Peyer's patch (tissue), 4 donors: ENCODE results near the gene TMEM132D. TPM values are rescaled to one million over a fixed set of nuclear protein-coding genes. Genes with fewer than 3 reads are reported as not detected.

ENCODE experiments used
- DNase-seq, 3 donors: peaks; one replicate each; pipeline ENCODE4 v3.0.0-alpha.2; 2017 to 2019
- H3K27ac ChIP-seq, 4 donors: fragments of 200-600 bp; sonication (generic); one replicate each; pipeline ENCODE4 v1.5.1; 2016 to 2019
- H3K27me3 ChIP-seq, 2 donors: fragments of 200-600 bp; sonication (generic); one replicate each; pipeline ENCODE4 v1.5.1; 2019
- H3K36me3 ChIP-seq, 3 donors: fragments of 200-600 bp; sonication (generic); one replicate each; pipeline ENCODE4 v1.5.1; 2016 to 2019
- H3K4me1 ChIP-seq, 4 donors: fragments of 200-600 bp; sonication (generic); one replicate each; pipeline ENCODE4 v1.5.1; 2016 to 2019
- H3K4me3 ChIP-seq, 4 donors: fragments of 200-600 bp; sonication (generic); 1 replicate in 3 of 4; 2 replicates in 1 of 4; pipeline ENCODE4 v1.5.1; 2016 to 2019; ENCODE audit warnings: mild to moderate bottlenecking in 1 of 4
- H3K9me3 ChIP-seq, 4 donors: fragments of 200-600 bp; sonication (generic); one replicate each; pipeline ENCODE4 v1.5.1; 2016 to 2019; ENCODE audit warnings: mild to moderate bottlenecking in 1 of 4
- CTCF ChIP-seq, 6 experiments: fragments of 450-650 bp in 4 of 6; fragments of 200-600 bp in 2 of 6; sonication (generic) in 1 of 6; IDR thresholded peaks; one replicate each; pipeline ENCODE4 v1.5.1; 2017 to 2019; ENCODE audit warnings: antibody characterized with exemption in 6 of 6, mild to moderate bottlenecking in 3 of 6, moderate library complexity in 1 of 6
- POLR2A ChIP-seq, 2 donors: fragments of 450-650 bp; IDR thresholded peaks; one replicate each; pipeline ENCODE4 v1.5.1; 2017; ENCODE audit warnings: antibody characterized with exemption in 2 of 2, mild to moderate bottlenecking in 2 of 2, moderate library complexity in 2 of 2
- small RNA-seq, 2 donors: library from RNA; depleted of rRNA; stranded (forward); fragments of <200 nt; gene quantifications; one replicate each; pipeline ENCODE3, GENCODE V24; 2016
- total RNA-seq, 4 donors: library from RNA; depleted of rRNA; stranded (reverse); fragments of >200 nt; gene quantifications; one replicate each; pipeline ENCODE4 v1.1.0, GENCODE V29; 2016

Gene TMEM132D
- total RNA-seq, 4 donors from 2014 or later = 0.27 to 1.7 (median 0.41) TPM

- no peak overlapping the region for H3K27ac ChIP-seq
- TF ChIP-seq CTCF (IDR thresholded peaks at IDR 0.05) = no peak
- TF ChIP-seq POLR2A (IDR thresholded peaks at IDR 0.05) = no peak
- H3K9me3 ChIP-seq = no peaks in the 10 kb centered on the region
- no peak overlapping the region for H3K4me3 ChIP-seq
- no peaks in the 10 kb centered on the region for H3K27me3 ChIP-seq
- H3K4me1 ChIP-seq = no peaks in the 10 kb centered on the region
- no peak for DNase-seq
- H3K36me3 ChIP-seq = no peaks in the 10 kb centered on the region
These were observed 867.7 kb downstream of the TMEM132D start for GRCh38 chr12:129036135-129036534.

GRCh38 chr12:129034558-129035289 is 869.1 kb downstream of the TMEM132D start:
- TF ChIP-seq POLR2A (IDR thresholded peaks at IDR 0.05) = no peak
- no peak for TF ChIP-seq CTCF (IDR thresholded peaks at IDR 0.05)
- Histone ChIP-seq H3K27me3 (no peaks in the 10 kb centered on the region), H3K9me3 (no peaks in the 10 kb centered on the region), H3K36me3 (no peaks in the 10 kb centered on the region), H3K4me1 (no peaks in the 10 kb centered on the region), H3K27ac (no peak overlapping the region), H3K4me3 (no peak overlapping the region)
- DNase-seq = no peak

GRCh38 chr12:129028844-129029243 is 875.0 kb downstream of the TMEM132D start:
- Histone ChIP-seq H3K36me3 (no peaks in the 10 kb centered on the region), H3K27ac (no peak overlapping the region), H3K4me3 (no peak overlapping the region), H3K9me3 (no peaks in the 10 kb centered on the region), H3K4me1 (no peaks in the 10 kb centered on the region), H3K27me3 (no peaks in the 10 kb centered on the region)
- TF ChIP-seq CTCF (IDR thresholded peaks at IDR 0.05) = no peak
- no peak for TF ChIP-seq POLR2A (IDR thresholded peaks at IDR 0.05)
- DNase-seq = no peak

GRCh38 chr12:129025055-129025454 is 878.8 kb downstream of the TMEM132D start:
- Histone ChIP-seq H3K4me1 (no peaks in the 10 kb centered on the region), H3K27ac (no peak overlapping the region), H3K9me3 (no peaks in the 10 kb centered on the region), H3K36me3 (no peaks in the 10 kb centered on the region), H3K27me3 (no peaks in the 10 kb centered on the region), H3K4me3 (no peak overlapping the region)
- TF ChIP-seq CTCF (IDR thresholded peaks at IDR 0.05) (no peak), POLR2A (IDR thresholded peaks at IDR 0.05) (no peak)
- no peak for DNase-seq

Small RNA genes lying within 50 kb of the gene (small RNA-seq; reads per million reads assigned to genes)
- gene RF02271 = 0 reads per million in 2 donors
